Measurements from ENCODE around the gene CORO2B. TPM values are rescaled to one million over a fixed set of nuclear protein-coding genes. Genes with fewer than 3 reads are reported as not detected.
"Not testable (repeated sequence)": the region's sequence is repeated elsewhere in the genome, so short reads cannot be mapped to it uniquely, and the experiment has no call there.

The CORO2B gene
- total RNA-seq, 1 experiment from 2014 or later, result 0.59 TPM

DNA sequence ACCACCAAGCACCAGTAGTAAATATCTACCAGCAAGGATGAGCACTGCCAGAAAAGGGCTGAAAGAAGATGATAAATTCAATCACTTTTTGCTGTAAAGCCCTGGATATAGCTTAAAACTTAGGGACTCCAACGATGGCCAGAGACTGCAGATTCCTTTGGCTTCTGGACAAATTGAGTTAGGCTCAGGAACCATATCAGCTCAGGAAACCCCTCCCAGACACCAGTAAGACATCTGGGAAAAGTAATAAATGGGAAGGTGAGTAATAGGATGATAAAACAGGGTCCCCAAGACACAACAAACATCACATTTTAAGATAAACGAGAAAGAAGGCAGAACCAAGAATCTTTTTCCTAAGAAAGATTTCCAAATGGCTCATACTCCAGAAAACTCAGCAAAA lies 176.9 kb downstream of the CORO2B start:
- POLR2A ChIA-PET (ENCODE audit: unreplicated experiment), result no interaction called here
- H3K4me1 ChIP-seq (replicated peaks; ENCODE audit: insufficient read depth), result no peaks in the 10 kb centered on the region
- H4K20me1 ChIP-seq (ENCODE audit: insufficient read depth), result no peaks in the 10 kb centered on the region
- CTCF ChIA-PET, result interaction anchor here (0.6 kb wide), 1 partner anchor 173 kb away, joined by 3 read pairs; no protein-coding TSS in a partner anchor
- no peaks in the 10 kb centered on the region for H3K36me3 ChIP-seq (ENCODE audit: low read depth)
- BruUV-seq (replicated peaks), result no TSS peak
- H3K27me3 ChIP-seq (ENCODE audit: insufficient read depth, low read depth), result no peaks in the 10 kb centered on the region
- H3F3A ChIP-seq (ENCODE audit: insufficient read depth, low read depth), result no peaks in the 10 kb centered on the region
- H2AFZ ChIP-seq, result no peak overlapping the region
- no peak overlapping the region for H3K27ac ChIP-seq
- no peak overlapping the region for H3K4me2 ChIP-seq
- no peaks in the 10 kb centered on the region for H3K9me2 ChIP-seq (ENCODE audit: insufficient read depth)
- H3K79me2 ChIP-seq (ENCODE audit: low read depth), result no peaks in the 10 kb centered on the region
- no peak for DNase-seq
- H3K9me3 ChIP-seq (ENCODE audit: insufficient read depth, low read depth), result no peaks in the 10 kb centered on the region
- no peak for TF ChIP-seq EZH2 (IDR thresholded peaks at IDR 0.05; ENCODE audit: low read depth)
- TF ChIP-seq, protein P1, sequence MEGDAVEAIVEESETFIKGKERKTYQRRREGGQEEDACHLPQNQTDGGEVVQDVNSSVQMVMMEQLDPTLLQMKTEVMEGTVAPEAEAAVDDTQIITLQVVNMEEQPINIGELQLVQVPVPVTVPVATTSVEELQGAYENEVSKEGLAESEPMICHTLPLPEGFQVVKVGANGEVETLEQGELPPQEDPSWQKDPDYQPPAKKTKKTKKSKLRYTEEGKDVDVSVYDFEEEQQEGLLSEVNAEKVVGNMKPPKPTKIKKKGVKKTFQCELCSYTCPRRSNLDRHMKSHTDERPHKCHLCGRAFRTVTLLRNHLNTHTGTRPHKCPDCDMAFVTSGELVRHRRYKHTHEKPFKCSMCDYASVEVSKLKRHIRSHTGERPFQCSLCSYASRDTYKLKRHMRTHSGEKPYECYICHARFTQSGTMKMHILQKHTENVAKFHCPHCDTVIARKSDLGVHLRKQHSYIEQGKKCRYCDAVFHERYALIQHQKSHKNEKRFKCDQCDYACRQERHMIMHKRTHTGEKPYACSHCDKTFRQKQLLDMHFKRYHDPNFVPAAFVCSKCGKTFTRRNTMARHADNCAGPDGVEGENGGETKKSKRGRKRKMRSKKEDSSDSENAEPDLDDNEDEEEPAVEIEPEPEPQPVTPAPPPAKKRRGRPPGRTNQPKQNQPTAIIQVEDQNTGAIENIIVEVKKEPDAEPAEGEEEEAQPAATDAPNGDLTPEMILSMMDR (conservative IDR thresholded peaks at IDR 0.05), result no peak
- no peak overlapping the region for H3K4me3 ChIP-seq
- intact Hi-C loops (cut with micrococcal nuclease; ENCODE audit: unreplicated experiment), result no loop called here

DNA sequence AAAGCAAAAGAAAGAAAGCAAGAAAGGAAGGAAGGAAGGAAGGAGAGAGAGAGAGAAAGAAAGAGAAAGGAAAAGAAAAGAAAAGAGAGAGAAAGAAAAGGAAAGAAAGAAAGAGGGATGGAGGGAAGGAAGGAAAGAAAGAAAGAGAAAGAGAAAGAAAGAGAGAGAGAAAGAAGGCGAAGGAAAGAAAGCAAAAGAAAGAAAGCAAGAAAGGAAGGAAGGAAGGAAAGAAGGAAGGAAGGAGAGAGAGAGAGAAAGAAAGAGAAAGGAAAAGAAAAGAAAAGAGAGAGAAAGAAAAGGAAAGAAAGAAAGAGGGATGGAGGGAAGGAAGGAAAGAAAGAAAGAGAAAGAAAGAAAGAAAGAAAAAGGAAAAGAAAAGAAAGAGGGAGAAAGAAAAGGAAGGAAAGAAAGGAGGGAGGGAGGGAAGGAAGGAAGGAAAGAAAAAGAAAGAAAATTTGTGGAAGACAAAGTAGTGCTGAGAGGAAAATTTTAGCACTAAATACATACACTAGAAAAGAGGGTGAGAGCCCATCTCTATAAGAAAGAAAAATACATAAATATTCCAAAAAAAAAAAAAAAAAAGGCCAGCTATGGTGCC lies 181.3 kb downstream of the CORO2B start:
- H3K4me1 ChIP-seq (replicated peaks; ENCODE audit: insufficient read depth); H2AFZ ChIP-seq; H3K9me2 ChIP-seq (ENCODE audit: insufficient read depth); H3K9me3 ChIP-seq (ENCODE audit: insufficient read depth, low read depth); BruUV-seq (replicated peaks); H3F3A ChIP-seq (ENCODE audit: insufficient read depth, low read depth); H3K36me3 ChIP-seq (ENCODE audit: low read depth); H3K79me2 ChIP-seq (ENCODE audit: low read depth); H3K4me2 ChIP-seq; H4K20me1 ChIP-seq (ENCODE audit: insufficient read depth); CTCF ChIA-PET; intact Hi-C loops (cut with micrococcal nuclease; ENCODE audit: unreplicated experiment); H3K27me3 ChIP-seq (ENCODE audit: insufficient read depth, low read depth); POLR2A ChIA-PET (ENCODE audit: unreplicated experiment); DNase-seq; H3K4me3 ChIP-seq; H3K27ac ChIP-seq: not testable (repeated sequence)

DNA sequence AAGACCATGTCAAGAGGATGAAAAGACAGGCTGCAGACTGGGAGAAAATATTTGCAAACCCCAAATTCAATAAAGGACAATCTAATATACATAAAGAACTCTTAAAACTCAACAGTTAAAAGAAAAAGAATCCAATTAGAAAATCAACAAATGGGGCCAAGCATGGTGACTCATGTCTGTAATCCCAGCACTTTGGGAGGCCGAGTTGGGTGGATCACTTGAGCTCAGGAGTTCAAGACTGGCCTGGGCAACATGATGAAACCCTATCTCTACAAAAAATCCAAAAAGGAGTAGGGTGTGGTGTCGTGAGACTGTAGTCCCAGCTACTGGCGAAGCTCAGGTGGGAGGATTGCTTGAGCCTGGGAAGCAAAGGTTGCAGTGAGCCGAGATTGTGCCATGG lies 184.3 kb downstream of the CORO2B start:
- CTCF ChIA-PET, result no interaction called here
- POLR2A ChIA-PET (ENCODE audit: unreplicated experiment), result no interaction called here
- no TSS peak for BruUV-seq (replicated peaks)

More for the DNA sequence above, 184.3 kb downstream of the CORO2B start:
- no peaks in the 10 kb centered on the region for H3K9me2 ChIP-seq (ENCODE audit: insufficient read depth)
- H4K20me1 ChIP-seq (ENCODE audit: insufficient read depth), result no peaks in the 10 kb centered on the region
- no peaks in the 10 kb centered on the region for H3K36me3 ChIP-seq (ENCODE audit: low read depth)
- DNase-seq, result no peak
- intact Hi-C loops (cut with micrococcal nuclease; ENCODE audit: unreplicated experiment), result no loop called here
- no peak overlapping the region for H2AFZ ChIP-seq
- no peaks in the 10 kb centered on the region for H3K4me1 ChIP-seq (replicated peaks; ENCODE audit: insufficient read depth)
- no peaks in the 10 kb centered on the region for H3K27me3 ChIP-seq (ENCODE audit: insufficient read depth, low read depth)
- H3F3A ChIP-seq (ENCODE audit: insufficient read depth, low read depth), result no peaks in the 10 kb centered on the region
- TF ChIP-seq, protein P1 (conservative IDR thresholded peaks at IDR 0.05), result no peak
- TF ChIP-seq EZH2 (IDR thresholded peaks at IDR 0.05; ENCODE audit: low read depth), result no peak
- H3K9me3 ChIP-seq (ENCODE audit: insufficient read depth, low read depth), result no peaks in the 10 kb centered on the region
- no peak overlapping the region for H3K4me2 ChIP-seq
- H3K79me2 ChIP-seq (ENCODE audit: low read depth), result no peaks in the 10 kb centered on the region
- H3K4me3 ChIP-seq, result no peak overlapping the region
- no peak overlapping the region for H3K27ac ChIP-seq

All from PC-9 (cell line).